Vagina (tissue), 2 donors: Measurements from ENCODE around the gene G2E3.

Experiments
- POLR2A ChIP-seq, 2 donors: fragments of 450-650 bp; IDR thresholded peaks; one replicate each; pipeline ENCODE4 v1.6.1; 2017; ENCODE audit warnings: antibody characterized with exemption in 2 of 2, mild to moderate bottlenecking in 2 of 2, moderate library complexity in 2 of 2
- POLR2AphosphoS5 ChIP-seq, 2 donors: sonication (generic); formaldehyde crosslinking; IDR thresholded peaks; one replicate each; pipeline ENCODE4 v1.9.0; 2017; ENCODE audit warnings: antibody characterized with exemption in 2 of 2, mild to moderate bottlenecking in 2 of 2, low read depth in 1 of 2; ENCODE audit not compliant: insufficient read depth in 1 of 2
- TF ChIP-seq, protein P1 (sequence below), 3 experiments: fragments of 450-650 bp in 2 of 3; fragments of 200-600 bp in 1 of 3; sonication (generic) in 1 of 3; IDR thresholded peaks; one replicate each; pipeline ENCODE4 v1.5.1; 2017 to 2019; ENCODE audit warnings: antibody characterized with exemption in 3 of 3, mild to moderate bottlenecking in 2 of 3, moderate library complexity in 2 of 3

DNA sequence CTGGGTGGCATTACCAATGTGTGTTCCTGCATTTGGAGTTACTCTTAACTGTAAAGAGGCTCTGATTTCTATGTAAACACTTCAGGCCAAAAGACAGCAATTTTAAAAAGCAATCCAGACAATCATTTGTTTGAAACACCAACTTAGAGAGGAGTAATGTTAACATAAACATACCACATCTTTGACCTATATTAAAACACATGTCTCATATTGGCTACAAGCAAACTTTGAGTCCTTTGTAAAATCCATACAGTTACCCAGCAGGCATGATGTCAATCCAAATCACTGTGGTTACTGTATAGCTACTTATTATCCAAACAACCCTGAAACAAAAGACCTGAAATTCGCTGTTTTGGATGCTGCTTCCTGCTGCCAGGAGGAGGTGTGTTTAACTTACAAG is 7.5 kb upstream of the G2E3 start:
- TF ChIP-seq, protein P1, sequence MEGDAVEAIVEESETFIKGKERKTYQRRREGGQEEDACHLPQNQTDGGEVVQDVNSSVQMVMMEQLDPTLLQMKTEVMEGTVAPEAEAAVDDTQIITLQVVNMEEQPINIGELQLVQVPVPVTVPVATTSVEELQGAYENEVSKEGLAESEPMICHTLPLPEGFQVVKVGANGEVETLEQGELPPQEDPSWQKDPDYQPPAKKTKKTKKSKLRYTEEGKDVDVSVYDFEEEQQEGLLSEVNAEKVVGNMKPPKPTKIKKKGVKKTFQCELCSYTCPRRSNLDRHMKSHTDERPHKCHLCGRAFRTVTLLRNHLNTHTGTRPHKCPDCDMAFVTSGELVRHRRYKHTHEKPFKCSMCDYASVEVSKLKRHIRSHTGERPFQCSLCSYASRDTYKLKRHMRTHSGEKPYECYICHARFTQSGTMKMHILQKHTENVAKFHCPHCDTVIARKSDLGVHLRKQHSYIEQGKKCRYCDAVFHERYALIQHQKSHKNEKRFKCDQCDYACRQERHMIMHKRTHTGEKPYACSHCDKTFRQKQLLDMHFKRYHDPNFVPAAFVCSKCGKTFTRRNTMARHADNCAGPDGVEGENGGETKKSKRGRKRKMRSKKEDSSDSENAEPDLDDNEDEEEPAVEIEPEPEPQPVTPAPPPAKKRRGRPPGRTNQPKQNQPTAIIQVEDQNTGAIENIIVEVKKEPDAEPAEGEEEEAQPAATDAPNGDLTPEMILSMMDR (IDR thresholded peaks at IDR 0.05) = no peak
- TF ChIP-seq POLR2A (IDR thresholded peaks at IDR 0.05) = no peak
- TF ChIP-seq POLR2AphosphoS5 (IDR thresholded peaks at IDR 0.05; ENCODE audit: insufficient read depth in 1 of 2, low read depth in 1 of 2) = no peak
